Thyroid gland (tissue), 4 donors: Measurements from ENCODE around the gene AGTPBP1. TPM values are rescaled to one million over a fixed set of nuclear protein-coding genes. Genes with fewer than 3 reads are reported as not detected.

Experiments
- DNase-seq, 2 donors: peaks; one replicate each; pipeline ENCODE4 v3.0.0-alpha.2; 2019
- H3K27ac ChIP-seq, 3 donors: fragments of 200-600 bp; sonication (generic); 1 replicate in 2 of 3; 2 replicates in 1 of 3; pipeline ENCODE4 v1.5.1; 2016 to 2019; ENCODE audit warnings: mild to moderate bottlenecking in 1 of 3, moderate library complexity in 1 of 3
- H3K27me3 ChIP-seq: fragments of 200-600 bp; sonication (generic); one replicate; pipeline ENCODE4 v1.5.1; 2019
- H3K36me3 ChIP-seq, 2 donors: fragments of 200-600 bp; sonication (generic); one replicate each; pipeline ENCODE4 v1.5.1; 2016 to 2019
- H3K4me1 ChIP-seq, 2 donors: fragments of 200-600 bp; sonication (generic); one replicate each; pipeline ENCODE4 v1.5.1; 2017 to 2019
- H3K4me3 ChIP-seq, 3 donors: fragments of 200-600 bp; sonication (generic); replicated peaks in 1 of 3; 1 replicate in 2 of 3; 2 replicates in 1 of 3; pipeline ENCODE4 v1.5.1; 2016; ENCODE audit warnings: mild to moderate bottlenecking in 1 of 3
- H3K9me3 ChIP-seq: fragments of 200-600 bp; sonication (generic); one replicate; pipeline ENCODE4 v1.5.1; 2017
- POLR2A ChIP-seq, 2 donors: fragments of 450-650 bp; IDR thresholded peaks; one replicate each; pipeline ENCODE4 v1.6.1; 2017; ENCODE audit warnings: antibody characterized with exemption in 2 of 2, mild to moderate bottlenecking in 2 of 2, moderate library complexity in 1 of 2
- WGBS, 2 donors: methylation state at CpG; one replicate each; pipeline ENCODE4 v1.1.5; 2017; 5-methylcytosine and 5-hydroxymethylcytosine counted together
- intact Hi-C: fragments of 100-400 bp; cut with DNase I; formaldehyde crosslinking; loops from one replicate; pipeline ENCODE4 v1.15.1; 2023
- total RNA-seq, 4 donors: library from RNA; depleted of rRNA; stranded (reverse); fragments of >200 nt; gene quantifications; one replicate each; pipeline ENCODE4 v1.2.3, GENCODE V29; 2016
- TF ChIP-seq, protein P1 (sequence below), 6 experiments: fragments of 200-600 bp in 3 of 6; fragments of 450-650 bp in 3 of 6; sonication (generic) in 3 of 6; IDR thresholded peaks; one replicate each; pipeline ENCODE4 v1.5.1; 2016 to 2019; ENCODE audit warnings: antibody characterized with exemption in 6 of 6, mild to moderate bottlenecking in 2 of 6, inconsistent platforms in 1 of 6, moderate library complexity in 1 of 6

Gene AGTPBP1
- total RNA-seq, 4 donors from 2014 or later: 18.2 to 23.3 (median 22.0) TPM

DNA sequence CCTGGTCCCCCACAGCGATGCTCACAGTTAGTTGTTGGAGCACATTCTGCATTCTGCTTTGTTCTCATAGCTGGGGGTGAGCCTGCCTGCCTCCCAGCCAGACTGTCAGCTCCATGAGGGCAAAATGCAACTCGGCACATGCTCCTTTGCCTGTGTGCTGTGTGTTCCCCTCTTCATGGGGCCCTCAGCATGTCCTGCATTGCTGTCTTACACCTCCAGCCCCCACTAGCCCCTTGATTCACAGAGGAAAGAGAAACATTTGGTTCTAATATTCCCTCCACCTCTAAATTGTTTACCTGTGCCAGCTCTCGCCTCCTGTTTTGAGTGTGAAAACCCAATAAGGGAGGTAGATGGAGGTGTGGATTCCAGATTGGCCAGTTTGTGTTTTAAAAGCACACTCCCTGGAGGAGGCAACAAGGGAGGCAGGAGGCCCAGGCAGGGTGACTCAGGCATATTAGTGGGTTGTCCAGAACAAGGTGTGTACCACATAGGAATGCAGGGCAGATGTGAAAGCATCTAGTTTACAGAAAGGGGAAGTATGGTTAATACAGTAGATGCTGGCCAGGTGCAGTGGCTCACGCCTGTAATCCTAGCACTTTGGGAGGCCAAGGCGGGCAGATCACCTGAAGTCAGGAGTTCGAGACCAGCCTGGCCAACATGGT, 224.6 kb downstream of the AGTPBP1 start:
- no peaks in the 10 kb centered on the region for H3K4me1 ChIP-seq
- H3K27me3 ChIP-seq: no peaks in the 10 kb centered on the region
- no peak overlapping the region for H3K27ac ChIP-seq
- intact Hi-C loops: no loop called here
- no peaks in the 10 kb centered on the region for H3K36me3 ChIP-seq
- 88 to 91% methylated on average over 6 of the region's 6 CpGs for WGBS, 2 donors
- H3K4me3 ChIP-seq: no peak overlapping the region
- H3K9me3 ChIP-seq: no peaks in the 10 kb centered on the region
- TF ChIP-seq, protein P1, sequence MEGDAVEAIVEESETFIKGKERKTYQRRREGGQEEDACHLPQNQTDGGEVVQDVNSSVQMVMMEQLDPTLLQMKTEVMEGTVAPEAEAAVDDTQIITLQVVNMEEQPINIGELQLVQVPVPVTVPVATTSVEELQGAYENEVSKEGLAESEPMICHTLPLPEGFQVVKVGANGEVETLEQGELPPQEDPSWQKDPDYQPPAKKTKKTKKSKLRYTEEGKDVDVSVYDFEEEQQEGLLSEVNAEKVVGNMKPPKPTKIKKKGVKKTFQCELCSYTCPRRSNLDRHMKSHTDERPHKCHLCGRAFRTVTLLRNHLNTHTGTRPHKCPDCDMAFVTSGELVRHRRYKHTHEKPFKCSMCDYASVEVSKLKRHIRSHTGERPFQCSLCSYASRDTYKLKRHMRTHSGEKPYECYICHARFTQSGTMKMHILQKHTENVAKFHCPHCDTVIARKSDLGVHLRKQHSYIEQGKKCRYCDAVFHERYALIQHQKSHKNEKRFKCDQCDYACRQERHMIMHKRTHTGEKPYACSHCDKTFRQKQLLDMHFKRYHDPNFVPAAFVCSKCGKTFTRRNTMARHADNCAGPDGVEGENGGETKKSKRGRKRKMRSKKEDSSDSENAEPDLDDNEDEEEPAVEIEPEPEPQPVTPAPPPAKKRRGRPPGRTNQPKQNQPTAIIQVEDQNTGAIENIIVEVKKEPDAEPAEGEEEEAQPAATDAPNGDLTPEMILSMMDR (IDR thresholded peaks at IDR 0.05): no peak
- TF ChIP-seq POLR2A (IDR thresholded peaks at IDR 0.05): no peak
- DNase-seq: no peak

DNA sequence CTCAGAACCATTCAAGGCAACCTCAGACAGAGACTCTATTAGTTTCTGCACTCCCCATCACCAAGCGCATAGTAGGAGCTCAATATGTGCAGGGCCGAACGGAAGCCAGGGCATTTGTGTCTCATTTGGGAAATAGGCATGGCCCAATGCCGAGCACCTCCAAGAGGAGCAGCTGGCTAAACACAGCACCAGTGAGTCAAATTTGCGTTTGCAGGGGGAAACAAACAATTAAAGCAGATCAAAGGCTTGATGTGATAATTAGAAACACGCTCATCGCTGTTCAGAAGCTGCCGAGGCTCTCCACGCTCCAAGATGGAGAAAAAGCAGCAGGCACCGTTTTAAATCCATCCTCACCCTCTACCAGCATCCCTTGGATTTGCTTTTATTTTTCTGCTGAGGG, 225.3 kb downstream of the AGTPBP1 start:
- TF ChIP-seq, protein P1 (IDR thresholded peaks at IDR 0.05): no peak
- TF ChIP-seq POLR2A (IDR thresholded peaks at IDR 0.05): no peak
- H3K4me1 ChIP-seq: no peaks in the 10 kb centered on the region
- intact Hi-C loops: no loop called here
- H3K4me3 ChIP-seq: no peak overlapping the region
- no peaks in the 10 kb centered on the region for H3K9me3 ChIP-seq
- H3K36me3 ChIP-seq: no peaks in the 10 kb centered on the region
- 53 to 59% methylated on average over 10 of the region's 10 CpGs for WGBS, 2 donors
- H3K27ac ChIP-seq: no peak overlapping the region
- H3K27me3 ChIP-seq: no peaks in the 10 kb centered on the region
- no peak for DNase-seq

DNA sequence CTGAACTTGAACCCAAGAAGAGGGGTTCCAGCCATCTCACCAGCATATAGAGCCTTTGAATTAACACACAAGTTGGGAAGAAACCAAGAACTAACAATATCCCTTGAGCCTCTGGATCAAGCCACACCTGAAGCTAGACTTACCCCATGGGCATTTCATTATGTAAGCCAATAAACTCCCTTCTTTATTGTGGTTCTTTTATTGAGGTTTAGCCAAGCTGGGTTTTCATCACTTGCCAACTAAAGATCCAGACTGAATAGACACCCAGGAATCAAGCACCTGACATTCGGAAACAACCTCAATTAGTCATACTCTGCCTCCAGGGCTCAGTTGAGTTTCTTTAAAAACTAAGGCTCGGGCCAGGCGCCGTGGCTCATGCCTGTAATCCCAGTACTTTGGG, 226.7 kb downstream of the AGTPBP1 start:
- H3K4me3 ChIP-seq: no peak overlapping the region
- 92 to 95% methylated on average over 4 of the region's 4 CpGs for WGBS, 2 donors
- TF ChIP-seq POLR2A (IDR thresholded peaks at IDR 0.05): no peak
- TF ChIP-seq, protein P1 (IDR thresholded peaks at IDR 0.05): no peak
- H3K36me3 ChIP-seq: no peaks in the 10 kb centered on the region
- no peaks in the 10 kb centered on the region for H3K27me3 ChIP-seq
- H3K9me3 ChIP-seq: no peaks in the 10 kb centered on the region
- no peak for DNase-seq
- no peaks in the 10 kb centered on the region for H3K4me1 ChIP-seq
- no peak overlapping the region for H3K27ac ChIP-seq
- intact Hi-C loops: no loop called here

DNA sequence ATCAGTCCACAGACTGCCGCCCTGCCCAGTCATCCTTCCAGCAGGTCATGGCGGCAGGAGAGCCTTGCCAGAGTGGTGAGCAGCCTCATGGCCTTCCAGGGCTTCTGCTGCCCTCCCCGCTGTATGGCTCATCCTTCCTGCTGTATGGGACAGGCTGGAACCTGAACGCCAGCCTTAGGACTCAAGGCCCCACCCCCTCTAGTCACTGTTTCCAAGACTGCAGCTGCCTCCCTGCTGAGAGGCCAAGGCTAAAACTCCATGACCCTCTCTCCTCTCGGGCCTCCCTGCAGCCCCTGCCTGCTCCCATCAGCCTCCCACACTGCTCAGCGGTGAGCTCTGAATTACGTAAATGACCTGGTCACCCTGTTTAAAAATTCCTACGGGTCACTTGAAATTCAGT, 227.5 kb downstream of the AGTPBP1 start:
- Histone ChIP-seq H3K36me3 (no peaks in the 10 kb centered on the region), H3K4me3 (no peak overlapping the region), H3K9me3 (no peaks in the 10 kb centered on the region), H3K27ac (no peak overlapping the region), H3K4me1 (no peaks in the 10 kb centered on the region), H3K27me3 (no peaks in the 10 kb centered on the region)
- intact Hi-C loops: no loop called here
- DNase-seq: no peak
- TF ChIP-seq, protein P1 (IDR thresholded peaks at IDR 0.05): no peak
- TF ChIP-seq POLR2A (IDR thresholded peaks at IDR 0.05): no peak
- WGBS, 2 donors: 79 to 86% methylated on average over 8 of the region's 8 CpGs

DNA sequence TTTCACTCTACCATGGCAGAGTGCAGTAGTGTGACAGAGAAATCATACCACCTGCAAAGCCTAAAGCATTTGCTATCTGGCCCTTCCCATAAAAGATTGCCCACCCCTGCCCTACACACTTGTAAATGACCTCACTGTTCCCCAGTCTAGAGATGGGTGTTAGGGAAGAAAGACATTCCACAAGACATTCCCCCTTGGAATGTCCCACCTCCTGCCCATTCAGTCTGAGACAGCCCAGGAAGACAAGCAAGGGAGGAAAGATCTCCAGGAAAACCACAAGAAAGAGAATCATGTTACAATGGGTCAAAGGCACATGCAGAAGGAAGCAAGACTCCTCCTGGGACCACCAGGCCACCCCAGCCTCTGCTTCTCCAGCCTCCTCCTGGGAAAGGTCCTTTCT, 230.0 kb downstream of the AGTPBP1 start:
- no peak overlapping the region for H3K27ac ChIP-seq
- H3K9me3 ChIP-seq: no peaks in the 10 kb centered on the region
- H3K4me1 ChIP-seq: no peaks in the 10 kb centered on the region
- H3K27me3 ChIP-seq: no peaks in the 10 kb centered on the region
- H3K4me3 ChIP-seq: no peak overlapping the region
- intact Hi-C loops: no loop called here
- TF ChIP-seq, protein P1 (IDR thresholded peaks at IDR 0.05): no peak
- TF ChIP-seq POLR2A (IDR thresholded peaks at IDR 0.05): no peak
- no peaks in the 10 kb centered on the region for H3K36me3 ChIP-seq
- DNase-seq: no peak
